H1 (cell line): ENCODE data around the gene FAM193B. TPM values are rescaled to one million over a fixed set of nuclear protein-coding genes. Genes with fewer than 3 reads are reported as not detected.
A peak's percentile ranks its signal among the peaks of the same experiment; 100 is the strongest.

ENCODE experiments used
- CTCF ChIA-PET: fragments of 300-600 bp; sonication (Branson Sonifier 250); formaldehyde crosslinking; loops from one replicate; lab custom pipeline; 2021; ENCODE audit not compliant: partially characterized antibody; lab: Charles Lee
- POLR2A ChIA-PET: fragments of 300-600 bp; sonication (Branson Sonifier 250); formaldehyde crosslinking; loops from one replicate; lab custom pipeline; 2021; ENCODE audit warnings: inconsistent platforms; ENCODE audit not compliant: partially characterized antibody; lab: Charles Lee
- DNase-seq, 2 experiments: peaks; one replicate each; pipeline versions ENCODE4 v3.0.0 to v3.0.0-alpha.2; 2010 to 2022; ENCODE audit warnings: low spot score in 2 of 2, low read depth in 1 of 2, mixed read lengths in 1 of 2
- FAIRE-seq: peaks from 2 replicates; lab custom pipeline; 2011; peaks lifted over from hg19 to GRCh38; lab: Jason Lieb, UNC
- H2AFZ ChIP-seq: 2 replicates; pipeline ENCODE4 v1.8.1; 2012; ENCODE audit warnings: low read length, inconsistent platforms
- H2AK5ac ChIP-seq: 2 replicates; pipeline ENCODE4 v1.6.1; 2013; ENCODE audit warnings: low read depth, low read length
- H2BK120ac ChIP-seq: replicated peaks from 2 replicates; pipeline ENCODE3; 2013; ENCODE audit warnings: low read depth, low read length, inconsistent platforms
- H2BK12ac ChIP-seq: 2 replicates; pipeline ENCODE4 v1.6.1; 2013; ENCODE audit warnings: low read depth, low read length
- H2BK15ac ChIP-seq: 2 replicates; pipeline ENCODE4 v1.6.1; 2013; ENCODE audit warnings: low read length
- H2BK20ac ChIP-seq: 2 replicates; pipeline ENCODE4 v1.6.1; 2013; ENCODE audit warnings: low read length
- H2BK5ac ChIP-seq: 2 replicates; pipeline ENCODE4 v1.6.1; 2013; ENCODE audit warnings: low read depth, low read length
- H3K14ac ChIP-seq: 2 replicates; pipeline ENCODE4 v1.6.1; 2013; ENCODE audit warnings: inconsistent platforms; ENCODE audit not compliant: insufficient read length
- H3K18ac ChIP-seq: 2 replicates; pipeline ENCODE4 v1.6.1; 2013; ENCODE audit warnings: low read length; ENCODE audit errors: extremely low read depth
- H3K23ac ChIP-seq: 2 replicates; pipeline ENCODE4 v1.6.1; 2013; ENCODE audit warnings: inconsistent platforms; ENCODE audit not compliant: insufficient read length
- H3K23me2 ChIP-seq: 2 replicates; pipeline ENCODE4 v1.6.1; 2013; ENCODE audit warnings: low read depth, low read length
- H3K27ac ChIP-seq: 2 replicates; pipeline ENCODE4 v1.6.1; 2011; ENCODE audit warnings: low read depth, low read length, inconsistent platforms
- H3K27me3 ChIP-seq, 4 experiments: replicated peaks in 1 of 4; 1 replicate in 1 of 4; 2 replicates in 3 of 4; pipeline versions ENCODE4 v1.6.1 to v1.8.1; 2011 to 2013; ENCODE audit warnings: low read length in 3 of 4, mild to moderate bottlenecking in 3 of 4, inconsistent platforms in 2 of 4, mixed read lengths in 2 of 4, moderate library complexity in 1 of 4; ENCODE audit not compliant: control insufficient read depth in 3 of 4, insufficient read depth in 3 of 4; ENCODE audit errors: extremely low read depth in 1 of 4
- H3K36me3 ChIP-seq, 4 experiments: 2 replicates each; pipeline versions ENCODE4 v1.6.1 to v1.8.1; 2011 to 2013; ENCODE audit warnings: mild to moderate bottlenecking in 4 of 4, low read length in 3 of 4, moderate library complexity in 2 of 4, control low read depth in 1 of 4, inconsistent platforms in 1 of 4; ENCODE audit not compliant: insufficient read depth in 4 of 4, control insufficient read depth in 2 of 4
- H3K4ac ChIP-seq: replicated peaks from 2 replicates; pipeline ENCODE3; 2013; ENCODE audit warnings: low read length, low read depth, mixed read lengths, inconsistent platforms; ENCODE audit not compliant: insufficient read length
- H3K4me1 ChIP-seq, 4 experiments: replicated peaks in 1 of 4; 1 replicate in 1 of 4; 2 replicates in 3 of 4; pipeline versions ENCODE4 v1.6.1 to v1.8.1; 2011 to 2013; ENCODE audit warnings: low read length in 3 of 4, inconsistent platforms in 2 of 4, mixed read lengths in 1 of 4; ENCODE audit not compliant: insufficient read depth in 4 of 4, control insufficient read depth in 3 of 4
- H3K4me2 ChIP-seq, 2 experiments: 2 replicates each; pipeline versions ENCODE4 v1.6.1 to v1.8.1; 2011 to 2013; ENCODE audit warnings: low read depth in 2 of 2, low read length in 2 of 2, control low read depth in 1 of 2, inconsistent platforms in 1 of 2, mild to moderate bottlenecking in 1 of 2; ENCODE audit not compliant: insufficient read depth in 1 of 2
- H3K4me3 ChIP-seq, 4 experiments: fragments of 200-600, 300-600 bp in 1 of 4; sonication (generic), shearing (Covaris generic), sonication (Bioruptor Twin) in 1 of 4; 2 replicates each; pipeline versions ENCODE4 v1.5.1 to v1.8.1; 2011 to 2016; ENCODE audit warnings: low read length in 4 of 4, low read depth in 3 of 4, control low read depth in 2 of 4, inconsistent platforms in 2 of 4, mild to moderate bottlenecking in 2 of 4, mixed read lengths in 1 of 4, moderate library complexity in 1 of 4; ENCODE audit not compliant: insufficient read depth in 2 of 4; ENCODE audit errors: extremely low read depth in 1 of 4
- H3K56ac ChIP-seq: replicated peaks from 2 replicates; pipeline ENCODE3; 2013; ENCODE audit warnings: low read depth, mild to moderate bottlenecking, mixed read lengths, low read length, inconsistent platforms; ENCODE audit not compliant: insufficient read length
- H3K79me1 ChIP-seq: 2 replicates; pipeline ENCODE4 v1.6.1; 2013; ENCODE audit warnings: low read depth, low read length, control low read depth
- H3K79me2 ChIP-seq, 2 experiments: 2 replicates each; pipeline versions ENCODE4 v1.6.1 to v1.8.1; 2012 to 2013; ENCODE audit warnings: low read length in 2 of 2, mild to moderate bottlenecking in 2 of 2, inconsistent platforms in 1 of 2; ENCODE audit not compliant: insufficient read depth in 2 of 2, control insufficient read depth in 1 of 2
- H3K9ac ChIP-seq, 4 experiments: replicated peaks in 1 of 4; 1 replicate in 1 of 4; 2 replicates in 3 of 4; pipeline versions ENCODE4 v1.6.1 to v1.8.1; 2011 to 2013; ENCODE audit warnings: low read depth in 3 of 4, low read length in 3 of 4, control low read depth in 2 of 4, mild to moderate bottlenecking in 2 of 4, moderate library complexity in 2 of 4, inconsistent platforms in 1 of 4; ENCODE audit errors: extremely low read depth in 1 of 4
- H3K9me3 ChIP-seq, 2 experiments: 2 replicates each; pipeline versions ENCODE4 v1.6.1 to v1.8.1; 2012 to 2013; ENCODE audit warnings: mild to moderate bottlenecking in 2 of 2, moderate library complexity in 2 of 2, control low read depth in 1 of 2, inconsistent platforms in 1 of 2, low read depth in 1 of 2, low read length in 1 of 2, mixed read lengths in 1 of 2; ENCODE audit not compliant: insufficient read depth in 2 of 2
- H4K20me1 ChIP-seq, 2 experiments: replicated peaks in 1 of 2; 2 replicates each; pipeline versions ENCODE3 to v1.8.1; 2011 to 2013; ENCODE audit warnings: inconsistent platforms in 2 of 2, low read length in 2 of 2, mild to moderate bottlenecking in 1 of 2; ENCODE audit not compliant: insufficient read depth in 2 of 2, control insufficient read depth in 1 of 2
- H4K5ac ChIP-seq: 2 replicates; pipeline ENCODE4 v1.6.1; 2013; ENCODE audit warnings: low read length, low read depth, mixed read lengths, inconsistent platforms; ENCODE audit not compliant: insufficient read length
- H4K8ac ChIP-seq: 2 replicates; pipeline ENCODE4 v1.8.0; 2013; ENCODE audit warnings: mild to moderate bottlenecking, moderate library complexity, low read length, inconsistent platforms; ENCODE audit not compliant: insufficient read depth; ENCODE audit errors: extremely low read depth
- H4K91ac ChIP-seq: replicated peaks from 2 replicates; pipeline ENCODE3; 2013; ENCODE audit warnings: low read length, mixed read lengths, inconsistent platforms; ENCODE audit not compliant: insufficient read length
- EZH2 ChIP-seq: fragments of 200-600 bp; sonication (generic); IDR thresholded peaks from 2 replicates; pipeline ENCODE4 v1.7.1; 2012; ENCODE audit warnings: low read depth, mild to moderate bottlenecking, moderate library complexity, low read length, inconsistent platforms; ENCODE audit not compliant: severe bottlenecking
- KDM5A ChIP-seq: fragments of 200-600 bp; IDR thresholded peaks from 2 replicates; pipeline ENCODE4 v1.7.1; 2012; ENCODE audit warnings: mild to moderate bottlenecking, low read length, inconsistent platforms, mixed read lengths
- POLR2A ChIP-seq, 2 experiments: IDR thresholded peaks; 1 replicate in 1 of 2; 2 replicates in 1 of 2; pipeline ENCODE4 v1.6.1; 2011; ENCODE audit warnings: low read depth in 2 of 2, low read length in 2 of 2, mild to moderate bottlenecking in 2 of 2; ENCODE audit errors: control extremely low read depth in 1 of 2
- POLR2AphosphoS5 ChIP-seq: IDR thresholded peaks from 2 replicates; pipeline ENCODE4 v1.6.1; 2011; ENCODE audit warnings: low read depth, low read length
- WGBS, 2 experiments: shearing (Covaris generic) in 1 of 2; methylation state at CpG; one replicate each; pipeline versions ENCODE4 v1.1.6 to v1.1.7; 2013 to 2015; ENCODE audit warnings: low lambda C conversion rate in 2 of 2, mixed read lengths in 2 of 2, inconsistent platforms in 1 of 2, low coverage in 1 of 2, missing lambda C conversion rate in 1 of 2; ENCODE audit not compliant: insufficient replicate concordance in 2 of 2, insufficient coverage in 1 of 2, insufficient read length in 1 of 2; ENCODE audit errors: extremely low coverage in 1 of 2, missing lambda C conversion rate in 1 of 2; 5-methylcytosine and 5-hydroxymethylcytosine counted together
- polyA plus RNA-seq, 7 experiments: library from polyadenylated mRNA; depleted of rRNA in 3 of 7; stranded (reverse) in 5 of 7; unstranded in 2 of 7; fragments of >200 nt in 5 of 7; fragments of 200-250 nt in 2 of 7; gene quantifications; 1 replicate in 5 of 7; 2 replicates in 1 of 7; 4 replicates in 1 of 7; pipeline versions ENCODE4 v1.2.1 to v1.2.3, GENCODE V29; 2011 to 2013; ENCODE audit warnings: missing spikeins in 2 of 7, mixed read lengths in 2 of 7
- total RNA-seq: library from RNA; stranded (reverse); fragmentation: NEBNext Ultra II Directional; extraction: Animal tissue kit (Norgen Biotek cat#: 25700); gene quantifications from 2 replicates; pipeline ENCODE4 v1.2.1, GENCODE V29; 2021

Gene FAM193B
- total and polyA plus RNA-seq, 2 of the 8 experiments (the other 6 are each of a cell fraction or from before 2014, with no cell fraction given) = 49.9 to 69.8 TPM

- no peak overlapping the region for H3K9ac ChIP-seq
- peaks cover 0 to 30% (median 27%) of the 10 kb centered on the region in 4 experiments; a peak in 6 of 7 replicates for H3K4me1 ChIP-seq
- no peak overlapping the region for H2BK15ac ChIP-seq
- no peak overlapping the region for H3K23ac ChIP-seq
- no peak overlapping the region for H3K4me3 ChIP-seq
- no peak overlapping the region for H3K56ac ChIP-seq
- no peak overlapping the region for H3K4me2 ChIP-seq
- H2BK120ac ChIP-seq = no peak overlapping the region
- H3K23me2 ChIP-seq = peaks cover 10% of the 10 kb centered on the region
- H3K79me1 ChIP-seq = peaks cover 4% of the 10 kb centered on the region; the same call in 1 of the 2 replicates
- H2AFZ ChIP-seq = no peak overlapping the region
- H3K79me2 ChIP-seq = peaks cover 0 to 8% of the 10 kb centered on the region in 2 experiments; a peak in 1 of 4 replicates
- no peak overlapping the region for H2AK5ac ChIP-seq
- no peak overlapping the region for H3K14ac ChIP-seq
- peaks cover 2 to 9% (median 7%) of the 10 kb centered on the region in 4 experiments; a peak in 6 of 7 replicates for H3K27me3 ChIP-seq
- TF ChIP-seq KDM5A = no peak
- TF ChIP-seq EZH2 = no peak
- TF ChIP-seq POLR2A (IDR thresholded peaks at IDR 0.05; ENCODE audit: control extremely low read depth in 1 of 2, low read depth in 2 of 2, low read length in 2 of 2) = peak in 1 of 2 experiments; percentile 1; a peak in 1 of 3 replicates
- peak; percentile 62; the same call in 1 of the 2 replicates for TF ChIP-seq POLR2AphosphoS5
- H4K8ac ChIP-seq = no peak overlapping the region
- CTCF ChIA-PET = interaction anchor here (0.7 to 12.7 kb wide), 9 partner anchors 9 to 113 kb away, joined by 3 to 306 read pairs (median 32); partner anchors contain the start of genes DDX41, DOK3 and PDLIM7
- peaks cover 15 to 27% (median 21%) of the 10 kb centered on the region in 4 experiments for H3K36me3 ChIP-seq
- no peaks in the 10 kb centered on the region for H3K9me3 ChIP-seq
- no peak overlapping the region for H2BK12ac ChIP-seq
- no peak for FAIRE-seq
- H4K91ac ChIP-seq = no peak overlapping the region
- H3K4ac ChIP-seq = no peak overlapping the region
- peaks cover 3 to 10% of the 10 kb centered on the region in 2 experiments for H4K20me1 ChIP-seq
- no peak overlapping the region for H4K5ac ChIP-seq
- no peak overlapping the region for H3K18ac ChIP-seq
- no peak overlapping the region; the same call in 1 of the 2 replicates for H2BK5ac ChIP-seq
- WGBS, 2 experiments = 90% methylated on average over 5 of the region's 5 CpGs; no CpG with 5 or more reads in 1 of the 2 experiments
- DNase-seq = no peak
- H2BK20ac ChIP-seq = no peak overlapping the region
- POLR2A ChIA-PET = interaction anchor here (1.2 to 67.5 kb wide), 6 partner anchors 14 to 92 kb away, joined by 4 to 3349 read pairs (median 30); partner anchors contain the start of genes DBN1, DDX41, DOK3 and PDLIM7
- peak overlapping the region; percentile 30; the same call in 1 of the 2 replicates for H3K27ac ChIP-seq
Measured at GRCh38 chr5:177493795-177494345, 60.5 kb downstream of the FAM193B start.
